ENCODE data around the gene PADI2.

Gene PADI2

DNA sequence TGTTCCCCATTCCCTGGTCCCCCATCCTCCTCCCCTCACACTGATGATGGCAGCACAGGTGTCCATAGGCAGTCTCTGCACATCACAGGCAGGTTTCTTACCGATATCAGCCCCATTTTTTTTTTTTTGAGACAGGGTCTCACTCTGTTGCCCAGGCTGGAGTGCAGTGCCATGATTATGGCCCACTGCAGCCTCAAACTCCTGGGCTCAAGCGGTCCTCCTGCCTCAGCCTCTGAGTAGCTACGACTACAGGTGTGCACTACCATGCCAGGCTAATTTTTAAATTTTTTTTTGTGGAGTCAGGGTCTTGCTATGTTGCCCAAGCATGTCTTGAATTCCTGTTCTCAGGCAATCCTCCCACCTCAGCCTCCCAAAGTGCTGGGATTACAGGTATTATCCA is 36.5 kb downstream of the PADI2 start:
- Histone ChIP-seq H4K20me1 (ENCODE audit: insufficient read depth, low read length) (no peaks in the 10 kb centered on the region), H3K9ac (ENCODE audit: low read length) (no peak overlapping the region), H3K36me3 (ENCODE audit: insufficient read depth, low read length) (no peaks in the 10 kb centered on the region), H3K79me2 (ENCODE audit: insufficient read depth, low read length) (no peaks in the 10 kb centered on the region), H3K27me3 (ENCODE audit: insufficient read depth, low read length) (peaks cover 12% of the 10 kb centered on the region; the same call in 1 of the 2 replicates), H3K4me1 (ENCODE audit: insufficient read depth, low read length, severe bottlenecking) (no peaks in the 10 kb centered on the region), H3K4me3 (ENCODE audit: low read depth, low read length, poor library complexity, severe bottlenecking) (no peak overlapping the region), H3K4me2 (ENCODE audit: low read length) (no peak overlapping the region), H3K9me2 (ENCODE audit: low read depth, low read length) (no peaks in the 10 kb centered on the region), H3K27ac (ENCODE audit: low read depth, low read length, poor library complexity, severe bottlenecking) (no peak overlapping the region), H3K9me3 (ENCODE audit: low read length) (no peaks in the 10 kb centered on the region), H2AFZ (ENCODE audit: low read length) (no peak overlapping the region), H3F3A (ENCODE audit: insufficient read depth, low read length) (no peaks in the 10 kb centered on the region)
- no peak for TF ChIP-seq EZH2 (IDR thresholded peaks at IDR 0.05; ENCODE audit: borderline replicate concordance, low read length)
- TF ChIP-seq, protein P1, sequence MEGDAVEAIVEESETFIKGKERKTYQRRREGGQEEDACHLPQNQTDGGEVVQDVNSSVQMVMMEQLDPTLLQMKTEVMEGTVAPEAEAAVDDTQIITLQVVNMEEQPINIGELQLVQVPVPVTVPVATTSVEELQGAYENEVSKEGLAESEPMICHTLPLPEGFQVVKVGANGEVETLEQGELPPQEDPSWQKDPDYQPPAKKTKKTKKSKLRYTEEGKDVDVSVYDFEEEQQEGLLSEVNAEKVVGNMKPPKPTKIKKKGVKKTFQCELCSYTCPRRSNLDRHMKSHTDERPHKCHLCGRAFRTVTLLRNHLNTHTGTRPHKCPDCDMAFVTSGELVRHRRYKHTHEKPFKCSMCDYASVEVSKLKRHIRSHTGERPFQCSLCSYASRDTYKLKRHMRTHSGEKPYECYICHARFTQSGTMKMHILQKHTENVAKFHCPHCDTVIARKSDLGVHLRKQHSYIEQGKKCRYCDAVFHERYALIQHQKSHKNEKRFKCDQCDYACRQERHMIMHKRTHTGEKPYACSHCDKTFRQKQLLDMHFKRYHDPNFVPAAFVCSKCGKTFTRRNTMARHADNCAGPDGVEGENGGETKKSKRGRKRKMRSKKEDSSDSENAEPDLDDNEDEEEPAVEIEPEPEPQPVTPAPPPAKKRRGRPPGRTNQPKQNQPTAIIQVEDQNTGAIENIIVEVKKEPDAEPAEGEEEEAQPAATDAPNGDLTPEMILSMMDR (IDR thresholded peaks at IDR 0.05; ENCODE audit: low read length): no peak

DNA sequence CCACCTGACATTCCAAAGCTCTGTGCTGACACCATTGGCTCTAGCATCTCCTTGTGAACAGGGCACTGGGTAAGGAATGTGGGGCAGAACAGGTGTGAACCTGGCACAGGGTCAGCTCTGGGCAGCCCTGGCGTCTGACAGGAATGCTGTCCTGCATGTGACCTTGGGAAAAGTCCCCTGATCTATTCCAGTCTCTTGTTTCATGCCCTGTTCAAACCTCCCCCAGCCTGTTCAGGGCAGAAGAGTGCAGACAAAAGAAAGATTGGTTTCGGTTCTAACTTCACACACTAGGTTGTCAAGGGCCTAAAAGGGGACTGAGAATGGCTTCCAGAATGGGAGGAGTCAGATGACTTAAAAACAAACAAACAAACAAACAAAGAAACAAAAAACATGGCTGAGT is 37.8 kb downstream of the PADI2 start:
- no peaks in the 10 kb centered on the region for H3K36me3 ChIP-seq (ENCODE audit: insufficient read depth, low read length)
- no peak overlapping the region for H3K27ac ChIP-seq (ENCODE audit: low read depth, low read length, poor library complexity, severe bottlenecking)

DNA sequence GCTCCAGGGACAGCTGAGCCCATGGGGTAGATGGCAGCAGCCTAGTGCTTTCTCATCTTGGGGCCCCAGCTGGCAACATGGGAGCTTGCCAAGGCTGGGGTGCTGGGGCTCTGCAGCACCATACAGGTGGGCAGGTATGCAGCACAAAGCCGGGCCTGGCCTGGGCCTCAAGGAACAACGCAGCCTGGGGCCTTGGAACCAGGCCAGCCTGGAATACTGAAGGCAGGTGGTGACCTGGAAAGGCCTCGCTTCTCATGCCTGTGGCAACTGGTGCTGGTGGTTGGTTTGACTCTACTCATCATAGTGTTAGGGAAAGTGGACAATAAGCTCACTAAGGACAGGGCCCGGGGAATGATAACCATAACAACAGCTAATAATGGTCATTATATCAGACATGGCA is 38.4 kb downstream of the PADI2 start:
- TF ChIP-seq, protein P1 (IDR thresholded peaks at IDR 0.05; ENCODE audit: low read length): no peak
- no peak for TF ChIP-seq EZH2 (IDR thresholded peaks at IDR 0.05; ENCODE audit: borderline replicate concordance, low read length)
- Histone ChIP-seq H3K27me3 (ENCODE audit: insufficient read depth, low read length) (peaks cover 9% of the 10 kb centered on the region; the same call in 1 of the 2 replicates), H3K4me2 (ENCODE audit: low read length) (no peak overlapping the region)

More for the DNA sequence above, 37.8 kb downstream of the PADI2 start:
- TF ChIP-seq, protein P1 (IDR thresholded peaks at IDR 0.05; ENCODE audit: low read length): no peak
- no peak for TF ChIP-seq EZH2 (IDR thresholded peaks at IDR 0.05; ENCODE audit: borderline replicate concordance, low read length)
- Histone ChIP-seq H3K9me2 (ENCODE audit: low read depth, low read length) (no peaks in the 10 kb centered on the region), H3K79me2 (ENCODE audit: insufficient read depth, low read length) (no peaks in the 10 kb centered on the region), H3K9ac (ENCODE audit: low read length) (no peak overlapping the region), H4K20me1 (ENCODE audit: insufficient read depth, low read length) (no peaks in the 10 kb centered on the region), H3K4me3 (ENCODE audit: low read depth, low read length, poor library complexity, severe bottlenecking) (no peak overlapping the region), H3K4me2 (ENCODE audit: low read length) (no peak overlapping the region), H3K4me1 (ENCODE audit: insufficient read depth, low read length, severe bottlenecking) (no peaks in the 10 kb centered on the region), H2AFZ (ENCODE audit: low read length) (no peak overlapping the region), H3F3A (ENCODE audit: insufficient read depth, low read length) (no peaks in the 10 kb centered on the region), H3K9me3 (ENCODE audit: low read length) (no peaks in the 10 kb centered on the region), H3K27me3 (ENCODE audit: insufficient read depth, low read length) (peaks cover 9% of the 10 kb centered on the region; the same call in 1 of the 2 replicates)

More for the DNA sequence above, 38.4 kb downstream of the PADI2 start:
- Histone ChIP-seq H3K4me1 (ENCODE audit: insufficient read depth, low read length, severe bottlenecking) (no peaks in the 10 kb centered on the region), H3K9ac (ENCODE audit: low read length) (no peak overlapping the region), H3F3A (ENCODE audit: insufficient read depth, low read length) (no peaks in the 10 kb centered on the region), H3K27ac (ENCODE audit: low read depth, low read length, poor library complexity, severe bottlenecking) (no peak overlapping the region), H2AFZ (ENCODE audit: low read length) (no peak overlapping the region), H3K79me2 (ENCODE audit: insufficient read depth, low read length) (no peaks in the 10 kb centered on the region), H3K9me3 (ENCODE audit: low read length) (no peaks in the 10 kb centered on the region), H3K36me3 (ENCODE audit: insufficient read depth, low read length) (no peaks in the 10 kb centered on the region), H3K9me2 (ENCODE audit: low read depth, low read length) (no peaks in the 10 kb centered on the region), H4K20me1 (ENCODE audit: insufficient read depth, low read length) (no peaks in the 10 kb centered on the region), H3K4me3 (ENCODE audit: low read depth, low read length, poor library complexity, severe bottlenecking) (no peak overlapping the region)
